Loucy (cell line): ENCODE measurements around the gene WDR83.

Experiments
- EZH2phosphoT487 ChIP-seq: fragments of 200-600 bp; IDR thresholded peaks from 2 replicates; pipeline ENCODE4 v1.6.1; 2018; ENCODE audit warnings: antibody characterized with exemption, mild to moderate bottlenecking, moderate library complexity, borderline replicate concordance
- TF ChIP-seq, protein P1 (sequence below): fragments of 200-600 bp; sonication (generic); conservative IDR thresholded peaks from 2 replicates; pipeline ENCODE4 v1.5.1; 2014; ENCODE audit warnings: mild to moderate bottlenecking, antibody characterized with exemption, low read length

DNA sequence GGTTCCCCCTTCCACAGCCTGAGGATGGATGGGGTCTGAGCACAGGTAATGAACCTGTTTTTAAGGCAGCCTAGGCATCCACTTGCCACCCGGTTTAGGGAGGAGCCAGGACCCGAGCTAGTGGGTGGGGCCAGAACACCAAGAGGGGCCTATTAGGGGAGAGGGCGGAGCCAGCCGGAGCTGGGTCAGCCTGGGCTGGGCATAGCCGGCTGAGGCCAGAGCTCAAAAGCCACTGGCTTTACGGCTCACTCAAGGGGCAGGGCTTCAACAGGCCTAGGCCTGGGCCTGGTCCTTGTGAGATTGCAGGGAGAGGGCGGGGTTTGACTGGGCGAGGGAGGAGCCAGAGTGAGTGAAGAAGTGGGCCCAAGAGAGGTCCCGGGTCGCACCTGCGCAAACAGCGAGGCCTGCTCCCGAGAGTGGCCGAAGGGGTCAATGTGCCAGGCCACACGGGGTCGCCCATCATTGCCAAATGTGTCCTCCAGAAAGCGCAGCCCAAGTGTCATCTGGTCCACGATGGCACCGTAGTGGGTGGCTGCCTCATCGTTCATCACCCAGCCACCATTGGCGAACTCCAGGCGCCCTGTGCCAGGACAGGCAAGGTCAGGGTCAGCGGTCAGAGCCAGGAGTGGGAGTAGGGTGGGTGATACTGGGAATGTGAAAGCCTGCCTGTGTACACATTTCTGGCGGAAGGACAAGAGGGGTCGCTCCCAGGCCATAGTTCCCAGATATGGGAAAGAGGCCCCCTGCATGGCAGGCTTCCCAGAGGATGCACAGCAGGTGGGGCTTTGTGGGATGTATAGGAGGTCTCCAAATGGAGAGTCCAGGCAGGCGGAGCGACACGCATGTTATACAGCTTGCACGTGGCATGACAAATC lies 2.0 kb upstream of the WDR83 start:
- TF ChIP-seq, protein P1, sequence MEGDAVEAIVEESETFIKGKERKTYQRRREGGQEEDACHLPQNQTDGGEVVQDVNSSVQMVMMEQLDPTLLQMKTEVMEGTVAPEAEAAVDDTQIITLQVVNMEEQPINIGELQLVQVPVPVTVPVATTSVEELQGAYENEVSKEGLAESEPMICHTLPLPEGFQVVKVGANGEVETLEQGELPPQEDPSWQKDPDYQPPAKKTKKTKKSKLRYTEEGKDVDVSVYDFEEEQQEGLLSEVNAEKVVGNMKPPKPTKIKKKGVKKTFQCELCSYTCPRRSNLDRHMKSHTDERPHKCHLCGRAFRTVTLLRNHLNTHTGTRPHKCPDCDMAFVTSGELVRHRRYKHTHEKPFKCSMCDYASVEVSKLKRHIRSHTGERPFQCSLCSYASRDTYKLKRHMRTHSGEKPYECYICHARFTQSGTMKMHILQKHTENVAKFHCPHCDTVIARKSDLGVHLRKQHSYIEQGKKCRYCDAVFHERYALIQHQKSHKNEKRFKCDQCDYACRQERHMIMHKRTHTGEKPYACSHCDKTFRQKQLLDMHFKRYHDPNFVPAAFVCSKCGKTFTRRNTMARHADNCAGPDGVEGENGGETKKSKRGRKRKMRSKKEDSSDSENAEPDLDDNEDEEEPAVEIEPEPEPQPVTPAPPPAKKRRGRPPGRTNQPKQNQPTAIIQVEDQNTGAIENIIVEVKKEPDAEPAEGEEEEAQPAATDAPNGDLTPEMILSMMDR: no peak
- TF ChIP-seq EZH2phosphoT487: no peak
